SU-DHL-6 (cell line): ENCODE measurements around the gene CD247.

Experiments
- H2AFZ ChIP-seq: fragments of 200-600 bp; sonication (generic); 2 replicates; pipeline ENCODE4 v1.6.1; 2014; ENCODE audit warnings: low read depth, mild to moderate bottlenecking, moderate library complexity, mixed read lengths, antibody characterized with exemption, low read length; ENCODE audit not compliant: severe bottlenecking
- H3F3A ChIP-seq: fragments of 200-600 bp; shearing (Covaris generic); 2 replicates; pipeline ENCODE4 v1.6.0; 2016; ENCODE audit warnings: antibody characterized with exemption, mild to moderate bottlenecking; ENCODE audit not compliant: insufficient read depth
- H3K27ac ChIP-seq: fragments of 200-600 bp; sonication (generic); 2 replicates; pipeline ENCODE4 v1.5.1; 2016; ENCODE audit warnings: low read depth, mild to moderate bottlenecking, low read length, moderate library complexity, mixed read lengths
- H3K27me3 ChIP-seq: fragments of 200-600 bp; sonication (generic), shearing (Covaris generic); 2 replicates; pipeline ENCODE4 v1.6.0; 2014; ENCODE audit warnings: mild to moderate bottlenecking, low read length
- H3K36me3 ChIP-seq: fragments of 200-600 bp; sonication (generic); 2 replicates; pipeline ENCODE4 v1.6.1; 2014; ENCODE audit warnings: mild to moderate bottlenecking, low read length, mixed read lengths
- H3K4me2 ChIP-seq: fragments of 300-600, 200-600 bp; shearing (Covaris generic), sonication (generic); 2 replicates; pipeline ENCODE4 v1.6.0; 2014; ENCODE audit warnings: low read length, low read depth, mild to moderate bottlenecking; ENCODE audit not compliant: poor library complexity, severe bottlenecking
- H3K4me3 ChIP-seq: fragments of 200-600 bp; sonication (generic); 2 replicates; pipeline ENCODE4 v1.5.1; 2014; ENCODE audit warnings: antibody characterized with exemption, low read length, mild to moderate bottlenecking, mixed read lengths; ENCODE audit not compliant: insufficient read depth, poor library complexity, severe bottlenecking
- H3K79me2 ChIP-seq: fragments of 200-600 bp; sonication (generic); 2 replicates; pipeline ENCODE4 v1.6.1; 2014; ENCODE audit warnings: mild to moderate bottlenecking, low read length, moderate library complexity; ENCODE audit not compliant: insufficient read depth
- H3K9ac ChIP-seq: fragments of 200-600 bp; sonication (generic); 2 replicates; pipeline ENCODE4 v1.7.0; 2014; ENCODE audit warnings: mild to moderate bottlenecking, low read length
- H3K9me2 ChIP-seq: fragments of 200-600 bp; sonication (generic); replicated peaks from 2 replicates; pipeline ENCODE4 v1.6.1; 2014; ENCODE audit warnings: low read length; ENCODE audit not compliant: insufficient read depth
- H3K9me3 ChIP-seq: fragments of 200-600 bp; sonication (generic); 2 replicates; pipeline ENCODE4 v1.6.1; 2014; ENCODE audit warnings: low read length, mixed read lengths; ENCODE audit not compliant: insufficient read depth
- H4K20me1 ChIP-seq: fragments of 200-600 bp; sonication (generic); 2 replicates; pipeline ENCODE4 v1.6.1; 2014; ENCODE audit warnings: low read depth, mild to moderate bottlenecking, antibody characterized with exemption, low read length, moderate library complexity, mixed read lengths
- CTCF ChIP-seq: fragments of 200-600 bp; sonication (generic); IDR thresholded peaks from one replicate; pipeline ENCODE4 v1.5.1; 2017; ENCODE audit warnings: antibody characterized with exemption, mild to moderate bottlenecking, low read length, moderate library complexity; ENCODE audit not compliant: insufficient read depth, poor library complexity, severe bottlenecking
- EZH2phosphoT487 ChIP-seq: fragments of 200-600 bp; sonication (generic), shearing (Covaris generic); conservative IDR thresholded peaks from 2 replicates; pipeline ENCODE4 v1.6.1; 2018; ENCODE audit warnings: mild to moderate bottlenecking, antibody characterized with exemption, low read length, moderate library complexity, mixed read lengths

The CD247 gene

GRCh38 chr1:167434306-167434705, 84.0 kb downstream of the CD247 start:
- no peaks in the 10 kb centered on the region for H3K36me3 ChIP-seq
- H3F3A ChIP-seq: no peaks in the 10 kb centered on the region
- no peak overlapping the region for H3K9ac ChIP-seq
- no peaks in the 10 kb centered on the region for H3K79me2 ChIP-seq
- H3K4me3 ChIP-seq: no peak overlapping the region
- H3K27ac ChIP-seq: no peak overlapping the region
- H3K4me2 ChIP-seq: no peak overlapping the region
- H3K9me2 ChIP-seq: no peaks in the 10 kb centered on the region
- TF ChIP-seq CTCF (no peak), EZH2phosphoT487 (no peak)
- H2AFZ ChIP-seq: no peak overlapping the region
- H3K27me3 ChIP-seq: no peaks in the 10 kb centered on the region
- H4K20me1 ChIP-seq: no peaks in the 10 kb centered on the region
- no peaks in the 10 kb centered on the region for H3K9me3 ChIP-seq

- H3K27ac ChIP-seq: no peak overlapping the region
- H3K36me3 ChIP-seq: no peaks in the 10 kb centered on the region
Measured at GRCh38 chr1:167433884-167434283, 84.4 kb downstream of the CD247 start.

GRCh38 chr1:167432780-167433179, 85.5 kb downstream of the CD247 start:
- H3K9ac ChIP-seq: no peak overlapping the region
- H3K9me2 ChIP-seq: no peaks in the 10 kb centered on the region
- no peaks in the 10 kb centered on the region for H3K79me2 ChIP-seq
- H3K9me3 ChIP-seq: no peaks in the 10 kb centered on the region
- H3F3A ChIP-seq: no peaks in the 10 kb centered on the region
- H3K4me3 ChIP-seq: no peak overlapping the region
- H3K36me3 ChIP-seq: no peaks in the 10 kb centered on the region
- no peak overlapping the region for H3K27ac ChIP-seq
- TF ChIP-seq EZH2phosphoT487: no peak
- TF ChIP-seq CTCF: no peak
- H3K27me3 ChIP-seq: no peaks in the 10 kb centered on the region
- no peak overlapping the region for H3K4me2 ChIP-seq
- no peak overlapping the region for H2AFZ ChIP-seq
- no peaks in the 10 kb centered on the region for H4K20me1 ChIP-seq

More at GRCh38 chr1:167433884-167434283, 84.4 kb downstream of the CD247 start:
- no peaks in the 10 kb centered on the region for H3K9me3 ChIP-seq
- H3F3A ChIP-seq: no peaks in the 10 kb centered on the region
- TF ChIP-seq EZH2phosphoT487: no peak
- TF ChIP-seq CTCF: no peak
- H3K27me3 ChIP-seq: no peaks in the 10 kb centered on the region
- no peak overlapping the region for H2AFZ ChIP-seq
- no peak overlapping the region for H3K4me3 ChIP-seq
- no peak overlapping the region for H3K9ac ChIP-seq
- H4K20me1 ChIP-seq: no peaks in the 10 kb centered on the region
- no peaks in the 10 kb centered on the region for H3K9me2 ChIP-seq
- no peaks in the 10 kb centered on the region for H3K79me2 ChIP-seq
- no peak overlapping the region for H3K4me2 ChIP-seq
